H1 (cell line): ENCODE data around the gene ACACB. TPM values are rescaled to one million over a fixed set of nuclear protein-coding genes. Genes with fewer than 3 reads are reported as not detected.

Experiments used
- CTCF ChIA-PET: fragments of 300-600 bp; sonication (Branson Sonifier 250); formaldehyde crosslinking; loops from one replicate; lab custom pipeline; 2021; ENCODE audit not compliant: partially characterized antibody; lab: Charles Lee
- POLR2A ChIA-PET: fragments of 300-600 bp; sonication (Branson Sonifier 250); formaldehyde crosslinking; loops from one replicate; lab custom pipeline; 2021; ENCODE audit warnings: inconsistent platforms; ENCODE audit not compliant: partially characterized antibody; lab: Charles Lee
- DNase-seq, 2 experiments: peaks; one replicate each; pipeline versions ENCODE4 v3.0.0 to v3.0.0-alpha.2; 2010 to 2022; ENCODE audit warnings: low spot score in 2 of 2, low read depth in 1 of 2, mixed read lengths in 1 of 2
- FAIRE-seq: peaks from 2 replicates; lab custom pipeline; 2011; peaks lifted over from hg19 to GRCh38; lab: Jason Lieb, UNC
- H2AFZ ChIP-seq: 2 replicates; pipeline ENCODE4 v1.8.1; 2012; ENCODE audit warnings: low read length, inconsistent platforms
- H2AK5ac ChIP-seq: 2 replicates; pipeline ENCODE4 v1.6.1; 2013; ENCODE audit warnings: low read depth, low read length
- H2BK120ac ChIP-seq: replicated peaks from 2 replicates; pipeline ENCODE3; 2013; ENCODE audit warnings: low read depth, low read length, inconsistent platforms
- H2BK12ac ChIP-seq: 2 replicates; pipeline ENCODE4 v1.6.1; 2013; ENCODE audit warnings: low read depth, low read length
- H2BK15ac ChIP-seq: 2 replicates; pipeline ENCODE4 v1.6.1; 2013; ENCODE audit warnings: low read length
- H2BK20ac ChIP-seq: 2 replicates; pipeline ENCODE4 v1.6.1; 2013; ENCODE audit warnings: low read length
- H2BK5ac ChIP-seq: 2 replicates; pipeline ENCODE4 v1.6.1; 2013; ENCODE audit warnings: low read depth, low read length
- H3K14ac ChIP-seq: 2 replicates; pipeline ENCODE4 v1.6.1; 2013; ENCODE audit warnings: inconsistent platforms; ENCODE audit not compliant: insufficient read length
- H3K18ac ChIP-seq: 2 replicates; pipeline ENCODE4 v1.6.1; 2013; ENCODE audit warnings: low read length; ENCODE audit errors: extremely low read depth
- H3K23ac ChIP-seq: 2 replicates; pipeline ENCODE4 v1.6.1; 2013; ENCODE audit warnings: inconsistent platforms; ENCODE audit not compliant: insufficient read length
- H3K23me2 ChIP-seq: 2 replicates; pipeline ENCODE4 v1.6.1; 2013; ENCODE audit warnings: low read depth, low read length
- H3K27ac ChIP-seq: 2 replicates; pipeline ENCODE4 v1.6.1; 2011; ENCODE audit warnings: low read depth, low read length, inconsistent platforms
- H3K27me3 ChIP-seq, 4 experiments: replicated peaks in 1 of 4; 1 replicate in 1 of 4; 2 replicates in 3 of 4; pipeline versions ENCODE4 v1.6.1 to v1.8.1; 2011 to 2013; ENCODE audit warnings: low read length in 3 of 4, mild to moderate bottlenecking in 3 of 4, inconsistent platforms in 2 of 4, mixed read lengths in 2 of 4, moderate library complexity in 1 of 4; ENCODE audit not compliant: control insufficient read depth in 3 of 4, insufficient read depth in 3 of 4; ENCODE audit errors: extremely low read depth in 1 of 4
- H3K36me3 ChIP-seq, 4 experiments: 2 replicates each; pipeline versions ENCODE4 v1.6.1 to v1.8.1; 2011 to 2013; ENCODE audit warnings: mild to moderate bottlenecking in 4 of 4, low read length in 3 of 4, moderate library complexity in 2 of 4, control low read depth in 1 of 4, inconsistent platforms in 1 of 4; ENCODE audit not compliant: insufficient read depth in 4 of 4, control insufficient read depth in 2 of 4
- H3K4ac ChIP-seq: replicated peaks from 2 replicates; pipeline ENCODE3; 2013; ENCODE audit warnings: low read length, low read depth, mixed read lengths, inconsistent platforms; ENCODE audit not compliant: insufficient read length
- H3K4me1 ChIP-seq, 4 experiments: replicated peaks in 1 of 4; 1 replicate in 1 of 4; 2 replicates in 3 of 4; pipeline versions ENCODE4 v1.6.1 to v1.8.1; 2011 to 2013; ENCODE audit warnings: low read length in 3 of 4, inconsistent platforms in 2 of 4, mixed read lengths in 1 of 4; ENCODE audit not compliant: insufficient read depth in 4 of 4, control insufficient read depth in 3 of 4
- H3K4me2 ChIP-seq, 2 experiments: 2 replicates each; pipeline versions ENCODE4 v1.6.1 to v1.8.1; 2011 to 2013; ENCODE audit warnings: low read depth in 2 of 2, low read length in 2 of 2, control low read depth in 1 of 2, inconsistent platforms in 1 of 2, mild to moderate bottlenecking in 1 of 2; ENCODE audit not compliant: insufficient read depth in 1 of 2
- H3K4me3 ChIP-seq, 4 experiments: fragments of 200-600, 300-600 bp in 1 of 4; sonication (generic), shearing (Covaris generic), sonication (Bioruptor Twin) in 1 of 4; 2 replicates each; pipeline versions ENCODE4 v1.5.1 to v1.8.1; 2011 to 2016; ENCODE audit warnings: low read length in 4 of 4, low read depth in 3 of 4, control low read depth in 2 of 4, inconsistent platforms in 2 of 4, mild to moderate bottlenecking in 2 of 4, mixed read lengths in 1 of 4, moderate library complexity in 1 of 4; ENCODE audit not compliant: insufficient read depth in 2 of 4; ENCODE audit errors: extremely low read depth in 1 of 4
- H3K56ac ChIP-seq: replicated peaks from 2 replicates; pipeline ENCODE3; 2013; ENCODE audit warnings: low read depth, mild to moderate bottlenecking, mixed read lengths, low read length, inconsistent platforms; ENCODE audit not compliant: insufficient read length
- H3K79me1 ChIP-seq: 2 replicates; pipeline ENCODE4 v1.6.1; 2013; ENCODE audit warnings: low read depth, low read length, control low read depth
- H3K79me2 ChIP-seq, 2 experiments: 2 replicates each; pipeline versions ENCODE4 v1.6.1 to v1.8.1; 2012 to 2013; ENCODE audit warnings: low read length in 2 of 2, mild to moderate bottlenecking in 2 of 2, inconsistent platforms in 1 of 2; ENCODE audit not compliant: insufficient read depth in 2 of 2, control insufficient read depth in 1 of 2
- H3K9ac ChIP-seq, 4 experiments: replicated peaks in 1 of 4; 1 replicate in 1 of 4; 2 replicates in 3 of 4; pipeline versions ENCODE4 v1.6.1 to v1.8.1; 2011 to 2013; ENCODE audit warnings: low read depth in 3 of 4, low read length in 3 of 4, control low read depth in 2 of 4, mild to moderate bottlenecking in 2 of 4, moderate library complexity in 2 of 4, inconsistent platforms in 1 of 4; ENCODE audit errors: extremely low read depth in 1 of 4
- H3K9me3 ChIP-seq, 2 experiments: 2 replicates each; pipeline versions ENCODE4 v1.6.1 to v1.8.1; 2012 to 2013; ENCODE audit warnings: mild to moderate bottlenecking in 2 of 2, moderate library complexity in 2 of 2, control low read depth in 1 of 2, inconsistent platforms in 1 of 2, low read depth in 1 of 2, low read length in 1 of 2, mixed read lengths in 1 of 2; ENCODE audit not compliant: insufficient read depth in 2 of 2
- H4K20me1 ChIP-seq, 2 experiments: replicated peaks in 1 of 2; 2 replicates each; pipeline versions ENCODE3 to v1.8.1; 2011 to 2013; ENCODE audit warnings: inconsistent platforms in 2 of 2, low read length in 2 of 2, mild to moderate bottlenecking in 1 of 2; ENCODE audit not compliant: insufficient read depth in 2 of 2, control insufficient read depth in 1 of 2
- H4K5ac ChIP-seq: 2 replicates; pipeline ENCODE4 v1.6.1; 2013; ENCODE audit warnings: low read length, low read depth, mixed read lengths, inconsistent platforms; ENCODE audit not compliant: insufficient read length
- H4K8ac ChIP-seq: 2 replicates; pipeline ENCODE4 v1.8.0; 2013; ENCODE audit warnings: mild to moderate bottlenecking, moderate library complexity, low read length, inconsistent platforms; ENCODE audit not compliant: insufficient read depth; ENCODE audit errors: extremely low read depth
- H4K91ac ChIP-seq: replicated peaks from 2 replicates; pipeline ENCODE3; 2013; ENCODE audit warnings: low read length, mixed read lengths, inconsistent platforms; ENCODE audit not compliant: insufficient read length
- CEBPB ChIP-seq: IDR thresholded peaks from 2 replicates; pipeline ENCODE4 v1.6.1; 2012; ENCODE audit warnings: low read depth, low read length
- CREB1 ChIP-seq: IDR thresholded peaks from 2 replicates; pipeline ENCODE4 v1.6.1; 2012; ENCODE audit warnings: inconsistent platforms
- EGR1 ChIP-seq: IDR thresholded peaks from 2 replicates; pipeline ENCODE4 v1.6.1; 2011; ENCODE audit warnings: low read depth, low read length, borderline replicate concordance
- EP300 ChIP-seq, 2 experiments: IDR thresholded peaks; 1 replicate in 1 of 2; 2 replicates in 1 of 2; pipeline ENCODE4 v1.6.1; 2011 to 2012; ENCODE audit warnings: low read depth in 2 of 2, low read length in 2 of 2, mild to moderate bottlenecking in 2 of 2, borderline replicate concordance in 1 of 2, inconsistent platforms in 1 of 2, moderate library complexity in 1 of 2
- POU5F1 ChIP-seq: IDR thresholded peaks from 2 replicates; pipeline ENCODE4 v1.6.1; 2011; ENCODE audit warnings: low read depth, mild to moderate bottlenecking, low read length, moderate library complexity
- SAP30 ChIP-seq: fragments of 300-600 bp; sonication (generic); IDR thresholded peaks from 2 replicates; pipeline ENCODE4 v1.7.1; 2012; ENCODE audit warnings: low read length, moderate library complexity, mild to moderate bottlenecking, inconsistent platforms; ENCODE audit not compliant: insufficient read depth, insufficient replicate concordance
- SIN3A ChIP-seq, 2 experiments: IDR thresholded peaks in 1 of 2; conservative IDR thresholded peaks in 1 of 2; 2 replicates each; pipeline ENCODE4 v1.6.1; 2011 to 2012; ENCODE audit warnings: low read length in 2 of 2, improper control_type of control experiment in 1 of 2, low read depth in 1 of 2, mild to moderate bottlenecking in 1 of 2
- SIX5 ChIP-seq: IDR thresholded peaks from 2 replicates; pipeline ENCODE4 v1.6.1; 2011; ENCODE audit warnings: mild to moderate bottlenecking, low read depth, low read length
- SRF ChIP-seq: IDR thresholded peaks from 2 replicates; pipeline ENCODE4 v1.6.1; 2011; ENCODE audit warnings: mild to moderate bottlenecking, low read depth, low read length, moderate library complexity
- polyA plus RNA-seq, 7 experiments: library from polyadenylated mRNA; depleted of rRNA in 3 of 7; stranded (reverse) in 5 of 7; unstranded in 2 of 7; fragments of >200 nt in 5 of 7; fragments of 200-250 nt in 2 of 7; gene quantifications; 1 replicate in 5 of 7; 2 replicates in 1 of 7; 4 replicates in 1 of 7; pipeline versions ENCODE4 v1.2.1 to v1.2.3, GENCODE V29; 2011 to 2013; ENCODE audit warnings: missing spikeins in 2 of 7, mixed read lengths in 2 of 7
- total RNA-seq: library from RNA; stranded (reverse); fragmentation: NEBNext Ultra II Directional; extraction: Animal tissue kit (Norgen Biotek cat#: 25700); gene quantifications from 2 replicates; pipeline ENCODE4 v1.2.1, GENCODE V29; 2021
- TF ChIP-seq, protein P1 (sequence below): IDR thresholded peaks from 2 replicates; pipeline ENCODE4 v1.6.1; 2011; ENCODE audit warnings: low read length, improper control_type of control experiment
- TF ChIP-seq, protein P2 (sequence below): IDR thresholded peaks from 2 replicates; pipeline ENCODE4 v1.6.1; 2012; ENCODE audit warnings: low read length, inconsistent platforms
- TF ChIP-seq, protein P3 (sequence below): IDR thresholded peaks from 2 replicates; pipeline ENCODE4 v1.6.1; 2012; ENCODE audit warnings: inconsistent platforms

The ACACB gene
- total and polyA plus RNA-seq, 2 of the 8 experiments (the other 6 are each of a cell fraction or from before 2014, with no cell fraction given) = 5.8 to 15.3 TPM

DNA sequence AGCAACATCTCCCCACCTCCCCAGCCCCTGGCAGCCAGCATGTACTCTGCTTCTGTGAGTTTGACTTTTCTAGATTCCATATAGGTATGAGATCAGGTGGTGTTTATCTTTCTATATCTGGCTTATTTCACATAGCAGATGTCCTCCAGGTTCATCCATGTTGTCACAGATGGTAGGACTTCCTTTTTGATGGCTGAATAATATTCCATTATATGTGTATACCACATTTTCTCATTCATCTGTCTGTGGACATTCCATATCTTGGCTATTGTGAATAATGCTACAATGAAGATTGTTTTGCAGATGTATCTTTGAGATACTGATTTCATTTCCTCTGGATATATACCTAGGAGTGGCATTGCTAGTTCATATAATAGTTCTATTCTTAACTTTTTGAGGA lies 41.5 kb upstream of the ACACB start:
- Histone ChIP-seq H4K20me1 (no peaks in the 10 kb centered on the region), H2AK5ac (no peak overlapping the region), H2BK5ac (no peak overlapping the region), H4K91ac (no peak overlapping the region), H3K56ac (no peak overlapping the region), H2BK12ac (no peak overlapping the region), H3K4me1 (peaks cover 0 to 6% (median 0%) of the 10 kb centered on the region in 4 experiments; a peak in 2 of 7 replicates), H3K4me3 (no peak overlapping the region), H2BK120ac (no peak overlapping the region), H3K9me3 (no peaks in the 10 kb centered on the region), H4K5ac (no peak overlapping the region), H3K18ac (no peak overlapping the region), H2AFZ (no peak overlapping the region), H3K9ac (no peak overlapping the region), H3K27me3 (no peaks in the 10 kb centered on the region), H2BK20ac (no peak overlapping the region), H3K4ac (no peak overlapping the region), H2BK15ac (no peak overlapping the region), H3K23me2 (peaks cover 2% of the 10 kb centered on the region; the same call in 1 of the 2 replicates), H3K14ac (no peak overlapping the region), H3K4me2 (no peak overlapping the region), H3K36me3 (no peaks in the 10 kb centered on the region; a peak in 1 of 8 replicates), H3K79me1 (no peaks in the 10 kb centered on the region), H4K8ac (no peak overlapping the region), H3K23ac (no peak overlapping the region), H3K27ac (no peak overlapping the region), H3K79me2 (no peaks in the 10 kb centered on the region)
- FAIRE-seq = no peak
- ChIA-PET CTCF (no interaction called here), POLR2A (no interaction called here)
- no peak for DNase-seq
- TF ChIP-seq SRF (no peak), POU5F1 (no peak), SAP30 (no peak), EP300 (IDR thresholded peaks at IDR 0.05; ENCODE audit: borderline replicate concordance in 1 of 2, low read depth in 2 of 2, low read length in 2 of 2) (no peak), EGR1 (no peak), CEBPB (no peak), CREB1 (no peak), SIX5 (no peak), SIN3A (conservative IDR thresholded peaks at IDR 0.05 in 1 of 2, IDR thresholded peaks at IDR 0.05 in 1 of 2; ENCODE audit: low read depth in 1 of 2, low read length in 2 of 2) (no peak)
- TF ChIP-seq, protein P1, sequence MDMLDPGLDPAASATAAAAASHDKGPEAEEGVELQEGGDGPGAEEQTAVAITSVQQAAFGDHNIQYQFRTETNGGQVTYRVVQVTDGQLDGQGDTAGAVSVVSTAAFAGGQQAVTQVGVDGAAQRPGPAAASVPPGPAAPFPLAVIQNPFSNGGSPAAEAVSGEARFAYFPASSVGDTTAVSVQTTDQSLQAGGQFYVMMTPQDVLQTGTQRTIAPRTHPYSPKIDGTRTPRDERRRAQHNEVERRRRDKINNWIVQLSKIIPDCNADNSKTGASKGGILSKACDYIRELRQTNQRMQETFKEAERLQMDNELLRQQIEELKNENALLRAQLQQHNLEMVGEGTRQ = no peak
- TF ChIP-seq, protein P2, sequence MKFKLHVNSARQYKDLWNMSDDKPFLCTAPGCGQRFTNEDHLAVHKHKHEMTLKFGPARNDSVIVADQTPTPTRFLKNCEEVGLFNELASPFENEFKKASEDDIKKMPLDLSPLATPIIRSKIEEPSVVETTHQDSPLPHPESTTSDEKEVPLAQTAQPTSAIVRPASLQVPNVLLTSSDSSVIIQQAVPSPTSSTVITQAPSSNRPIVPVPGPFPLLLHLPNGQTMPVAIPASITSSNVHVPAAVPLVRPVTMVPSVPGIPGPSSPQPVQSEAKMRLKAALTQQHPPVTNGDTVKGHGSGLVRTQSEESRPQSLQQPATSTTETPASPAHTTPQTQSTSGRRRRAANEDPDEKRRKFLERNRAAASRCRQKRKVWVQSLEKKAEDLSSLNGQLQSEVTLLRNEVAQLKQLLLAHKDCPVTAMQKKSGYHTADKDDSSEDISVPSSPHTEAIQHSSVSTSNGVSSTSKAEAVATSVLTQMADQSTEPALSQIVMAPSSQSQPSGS = no peak
- TF ChIP-seq, protein P3, sequence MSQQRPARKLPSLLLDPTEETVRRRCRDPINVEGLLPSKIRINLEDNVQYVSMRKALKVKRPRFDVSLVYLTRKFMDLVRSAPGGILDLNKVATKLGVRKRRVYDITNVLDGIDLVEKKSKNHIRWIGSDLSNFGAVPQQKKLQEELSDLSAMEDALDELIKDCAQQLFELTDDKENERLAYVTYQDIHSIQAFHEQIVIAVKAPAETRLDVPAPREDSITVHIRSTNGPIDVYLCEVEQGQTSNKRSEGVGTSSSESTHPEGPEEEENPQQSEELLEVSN = no peak
